Type B pancreatic cell (in vitro differentiated cells): ENCODE data around the gene DNAJA4. TPM values are rescaled to one million over a fixed set of nuclear protein-coding genes. Genes with fewer than 3 reads are reported as not detected.
A peak's percentile ranks its signal among the peaks of the same experiment; 100 is the strongest.

Experiments
- DNase-seq: peaks from one replicate; pipeline ENCODE4 v3.0.0; 2021; ENCODE audit warnings: mixed read lengths; ENCODE audit not compliant: unreplicated experiment; ENCODE audit errors: extremely low spot score
- H3K27ac Mint-ChIP-seq: 2 replicates; pipeline ENCODE4 v1.8.0; 2021; ENCODE audit warnings: mild to moderate bottlenecking, mixed read lengths
- H3K27me3 Mint-ChIP-seq: 2 replicates; pipeline ENCODE4 v1.8.0; 2021; ENCODE audit warnings: mixed read lengths
- H3K36me3 Mint-ChIP-seq: 2 replicates; pipeline ENCODE4 v1.8.0; 2021; ENCODE audit warnings: mixed read lengths
- H3K4me1 Mint-ChIP-seq: one replicate; pipeline ENCODE4 v1.8.0; 2021; ENCODE audit warnings: mixed read lengths; ENCODE audit not compliant: unreplicated experiment
- H3K4me3 Mint-ChIP-seq: 2 replicates; pipeline ENCODE4 v1.8.0; 2021; ENCODE audit warnings: mild to moderate bottlenecking, mixed read lengths
- H3K9me3 Mint-ChIP-seq: 2 replicates; pipeline ENCODE4 v1.8.0; 2021; ENCODE audit warnings: mixed read lengths
- total RNA-seq: library from RNA; stranded (reverse); gene quantifications from 2 replicates; pipeline ENCODE4 v1.2.1, GENCODE V29; 2021; ENCODE audit warnings: low replicate concordance
- TF ChIP-seq, protein P1 (sequence below): fragments of 200-600 bp; sonication (generic); conservative IDR thresholded peaks from 2 replicates; pipeline ENCODE4 v1.5.0; 2021; ENCODE audit warnings: antibody characterized with exemption, mild to moderate bottlenecking

Gene DNAJA4
- total RNA-seq, 1 donor from 2014 or later, result 0.10 TPM

DNA sequence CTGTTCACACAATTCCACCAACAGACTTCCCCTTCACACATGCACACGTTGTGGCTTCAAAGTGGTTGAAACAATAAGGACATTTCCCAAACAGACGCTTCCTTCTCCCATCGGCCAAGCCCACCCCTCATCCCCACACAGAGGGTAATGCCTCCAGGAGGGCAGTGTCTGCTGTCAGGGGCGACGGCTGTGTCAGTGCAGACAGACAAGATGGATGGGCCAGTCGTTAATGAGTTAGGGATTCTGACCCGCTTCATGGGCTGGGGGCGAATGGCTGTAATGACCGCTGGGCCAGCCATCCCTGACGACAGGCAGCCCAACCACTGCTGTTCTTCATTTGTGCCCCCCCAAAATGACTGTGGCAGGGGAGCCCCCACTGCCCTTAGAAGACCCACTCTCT is 55.2 kb downstream of the DNAJA4 start:
- TF ChIP-seq, protein P1, sequence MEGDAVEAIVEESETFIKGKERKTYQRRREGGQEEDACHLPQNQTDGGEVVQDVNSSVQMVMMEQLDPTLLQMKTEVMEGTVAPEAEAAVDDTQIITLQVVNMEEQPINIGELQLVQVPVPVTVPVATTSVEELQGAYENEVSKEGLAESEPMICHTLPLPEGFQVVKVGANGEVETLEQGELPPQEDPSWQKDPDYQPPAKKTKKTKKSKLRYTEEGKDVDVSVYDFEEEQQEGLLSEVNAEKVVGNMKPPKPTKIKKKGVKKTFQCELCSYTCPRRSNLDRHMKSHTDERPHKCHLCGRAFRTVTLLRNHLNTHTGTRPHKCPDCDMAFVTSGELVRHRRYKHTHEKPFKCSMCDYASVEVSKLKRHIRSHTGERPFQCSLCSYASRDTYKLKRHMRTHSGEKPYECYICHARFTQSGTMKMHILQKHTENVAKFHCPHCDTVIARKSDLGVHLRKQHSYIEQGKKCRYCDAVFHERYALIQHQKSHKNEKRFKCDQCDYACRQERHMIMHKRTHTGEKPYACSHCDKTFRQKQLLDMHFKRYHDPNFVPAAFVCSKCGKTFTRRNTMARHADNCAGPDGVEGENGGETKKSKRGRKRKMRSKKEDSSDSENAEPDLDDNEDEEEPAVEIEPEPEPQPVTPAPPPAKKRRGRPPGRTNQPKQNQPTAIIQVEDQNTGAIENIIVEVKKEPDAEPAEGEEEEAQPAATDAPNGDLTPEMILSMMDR, result no peak
- Mint-ChIP-seq H3K4me1 (peaks cover 62% of the 10 kb centered on the region), H3K27ac (peak overlapping the region; percentile 23), H3K27me3 (peaks cover 19% of the 10 kb centered on the region), H3K4me3 (no peak overlapping the region), H3K9me3 (no peaks in the 10 kb centered on the region), H3K36me3 (no peaks in the 10 kb centered on the region)
- DNase-seq, result no peak

DNA sequence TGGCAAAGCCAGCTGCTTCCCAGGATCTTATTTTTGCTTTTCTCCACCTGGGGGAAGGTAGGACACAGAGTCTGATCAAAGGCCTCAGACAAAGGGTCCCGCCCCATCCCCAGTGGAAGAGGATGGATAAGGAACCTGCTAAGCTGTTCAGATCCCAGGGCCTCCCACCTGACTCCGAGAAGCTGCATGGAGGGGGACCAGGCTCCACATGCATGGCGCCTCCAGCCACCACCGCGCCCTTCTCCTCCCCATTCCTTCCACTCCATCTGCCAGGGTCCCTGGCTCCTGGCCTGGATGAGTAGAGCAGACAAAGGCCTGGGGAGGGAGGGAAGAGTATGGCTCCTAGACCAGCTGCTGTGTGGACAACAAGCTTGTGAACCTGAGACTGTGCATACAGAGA is 55.8 kb downstream of the DNAJA4 start:
- Mint-ChIP-seq H3K9me3 (no peaks in the 10 kb centered on the region), H3K27ac (no peak overlapping the region), H3K36me3 (no peaks in the 10 kb centered on the region), H3K4me3 (no peak overlapping the region), H3K4me1 (peaks cover 68% of the 10 kb centered on the region), H3K27me3 (peaks cover 23% of the 10 kb centered on the region)
- no peak for DNase-seq
- TF ChIP-seq, protein P1, result no peak

DNA sequence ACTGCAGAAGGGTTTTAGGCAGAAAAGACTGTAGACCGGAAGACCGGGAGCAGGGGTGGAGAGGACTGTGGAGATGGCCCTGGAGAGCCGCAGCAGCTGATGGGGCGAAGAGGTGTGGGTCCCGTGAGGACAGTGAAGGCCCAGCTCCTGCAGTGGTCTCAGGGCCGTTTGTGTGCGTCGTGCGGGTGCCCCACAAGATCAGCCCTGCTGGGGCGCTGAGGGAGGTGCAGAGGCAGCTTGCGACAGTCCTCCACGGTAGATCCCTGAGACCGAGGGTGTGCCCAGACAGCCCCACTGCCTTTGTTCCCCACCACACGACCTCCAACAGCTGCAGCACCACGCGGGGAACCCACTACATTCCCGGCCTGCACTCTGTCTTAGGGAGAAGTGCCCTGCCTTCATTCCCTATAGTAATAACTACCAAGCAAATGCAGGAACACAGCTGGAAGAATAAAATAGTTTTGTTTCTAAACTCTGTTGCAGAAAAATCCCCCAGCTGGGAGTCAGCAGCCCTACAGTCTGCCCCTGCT is 56.7 kb downstream of the DNAJA4 start:
- no peak for DNase-seq
- peaks cover 70% of the 10 kb centered on the region for H3K4me1 Mint-ChIP-seq
- TF ChIP-seq, protein P1, result no peak
- no peak overlapping the region for H3K27ac Mint-ChIP-seq
- H3K4me3 Mint-ChIP-seq, result no peak overlapping the region
- peaks cover 24% of the 10 kb centered on the region for H3K27me3 Mint-ChIP-seq
- no peaks in the 10 kb centered on the region for H3K36me3 Mint-ChIP-seq
- H3K9me3 Mint-ChIP-seq, result no peaks in the 10 kb centered on the region

DNA sequence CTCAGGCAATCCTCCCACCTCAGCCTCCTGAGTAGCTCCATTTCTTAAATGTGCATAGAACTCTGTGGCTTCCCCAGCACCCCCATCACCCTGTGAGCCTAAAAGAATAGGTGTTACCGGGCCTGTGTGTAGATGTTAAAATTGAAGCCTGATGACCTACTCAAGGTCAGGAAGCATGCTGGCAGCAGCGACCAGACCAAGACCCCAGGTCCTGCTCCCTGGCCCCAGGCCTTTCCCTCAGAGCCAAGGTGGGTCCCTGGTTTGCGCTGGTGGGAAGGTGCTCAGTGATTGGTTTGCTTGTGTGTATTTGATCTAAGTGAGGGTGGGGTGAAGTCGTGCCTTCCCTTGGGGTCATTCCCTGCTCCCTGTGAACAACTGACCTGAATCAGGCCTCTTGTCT is 57.4 kb downstream of the DNAJA4 start:
- TF ChIP-seq, protein P1, result no peak
- H3K4me3 Mint-ChIP-seq, result peak overlapping the region; percentile 31
- no peaks in the 10 kb centered on the region for H3K9me3 Mint-ChIP-seq
- H3K27me3 Mint-ChIP-seq, result peaks cover 24% of the 10 kb centered on the region
- peaks cover 63% of the 10 kb centered on the region for H3K4me1 Mint-ChIP-seq
- DNase-seq, result no peak
- H3K36me3 Mint-ChIP-seq, result no peaks in the 10 kb centered on the region
- H3K27ac Mint-ChIP-seq, result peak overlapping the region; percentile 24

DNA sequence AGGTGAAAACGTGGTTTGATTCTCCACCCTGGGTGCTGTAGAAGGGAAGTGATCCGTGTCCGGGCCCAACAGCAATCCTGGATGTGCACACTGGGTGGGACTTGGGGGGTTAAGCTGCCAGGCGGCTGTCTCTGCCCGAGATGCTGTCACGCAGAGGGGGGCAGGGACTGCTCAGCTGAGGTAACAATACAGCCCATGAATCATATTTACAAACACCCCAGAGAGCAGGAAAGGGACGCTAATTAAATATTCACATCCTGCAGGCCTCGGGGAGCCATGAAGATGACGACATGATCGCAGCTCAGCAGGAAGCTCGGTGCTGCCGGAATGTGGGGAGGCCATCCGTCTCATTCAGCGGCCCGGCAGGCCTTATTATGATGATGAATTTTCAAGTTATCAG is 57.9 kb downstream of the DNAJA4 start:
- Mint-ChIP-seq H3K4me1 (peaks cover 61% of the 10 kb centered on the region), H3K4me3 (peak overlapping the region; percentile 31), H3K9me3 (no peaks in the 10 kb centered on the region), H3K27ac (peak overlapping the region; percentile 24), H3K36me3 (no peaks in the 10 kb centered on the region), H3K27me3 (peaks cover 26% of the 10 kb centered on the region)
- no peak for DNase-seq
- TF ChIP-seq, protein P1, result no peak
